ENCODE results near the gene KCNK10.

DNA sequence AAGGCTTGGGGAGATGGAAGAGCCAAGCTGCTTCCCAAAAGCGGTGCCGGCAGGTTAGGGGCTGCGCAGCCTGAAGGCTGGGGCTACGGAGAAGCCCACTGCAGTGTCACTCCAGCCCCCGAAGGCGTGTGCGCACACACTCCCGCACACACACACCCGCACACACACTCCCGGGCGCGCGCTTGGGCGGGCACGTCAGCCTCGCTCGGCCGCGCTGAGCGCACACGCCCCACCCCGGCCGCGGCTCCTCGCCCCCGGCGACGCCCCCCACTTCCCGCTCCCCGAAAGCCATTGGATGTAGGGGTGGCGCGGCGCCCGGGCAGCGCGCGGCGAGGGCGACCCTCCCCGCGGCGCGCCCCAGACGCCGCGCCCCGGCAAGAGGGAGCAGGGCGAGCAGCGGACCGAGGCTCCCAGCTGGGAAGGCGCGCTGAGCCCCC, at the start of gene KCNK10:
- TF ChIP-seq GABPA (IDR thresholded peaks at IDR 0.05; ENCODE audit: low read depth): no peak
- TF ChIP-seq CTCF (IDR thresholded peaks at IDR 0.05 in 2 of 3, conservative IDR thresholded peaks at IDR 0.05 in 1 of 3; ENCODE audit: control insufficient read depth in 2 of 3, extremely low read depth in 1 of 3, insufficient read depth in 1 of 3, low read depth in 3 of 3, low read length in 3 of 3): no peak
- no peak for TF ChIP-seq ZNF687 (IDR thresholded peaks at IDR 0.05)
- no peak for TF ChIP-seq NFYB (IDR thresholded peaks at IDR 0.05; ENCODE audit: insufficient read depth, low read depth, low read length)
- TF ChIP-seq, protein P1, sequence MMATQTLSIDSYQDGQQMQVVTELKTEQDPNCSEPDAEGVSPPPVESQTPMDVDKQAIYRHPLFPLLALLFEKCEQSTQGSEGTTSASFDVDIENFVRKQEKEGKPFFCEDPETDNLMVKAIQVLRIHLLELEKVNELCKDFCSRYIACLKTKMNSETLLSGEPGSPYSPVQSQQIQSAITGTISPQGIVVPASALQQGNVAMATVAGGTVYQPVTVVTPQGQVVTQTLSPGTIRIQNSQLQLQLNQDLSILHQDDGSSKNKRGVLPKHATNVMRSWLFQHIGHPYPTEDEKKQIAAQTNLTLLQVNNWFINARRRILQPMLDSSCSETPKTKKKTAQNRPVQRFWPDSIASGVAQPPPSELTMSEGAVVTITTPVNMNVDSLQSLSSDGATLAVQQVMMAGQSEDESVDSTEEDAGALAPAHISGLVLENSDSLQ (IDR thresholded peaks at IDR 0.05): no peak
- no peak for TF ChIP-seq RAD21 (IDR thresholded peaks at IDR 0.05; ENCODE audit: insufficient read depth, low read depth, low read length)
- no peak for TF ChIP-seq EZH2 (IDR thresholded peaks at IDR 0.05; ENCODE audit: borderline replicate concordance, control insufficient read depth, low read depth, low read length)
- no peak for TF ChIP-seq ASH2L (IDR thresholded peaks at IDR 0.05; ENCODE audit: borderline replicate concordance, low read depth)
- TF ChIP-seq, protein P2, sequence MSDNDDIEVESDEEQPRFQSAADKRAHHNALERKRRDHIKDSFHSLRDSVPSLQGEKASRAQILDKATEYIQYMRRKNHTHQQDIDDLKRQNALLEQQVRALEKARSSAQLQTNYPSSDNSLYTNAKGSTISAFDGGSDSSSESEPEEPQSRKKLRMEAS (IDR thresholded peaks at IDR 0.05; ENCODE audit: low read depth, low read length): no peak
